ENCODE results near the gene ERG. TPM values are rescaled to one million over a fixed set of nuclear protein-coding genes. Genes with fewer than 3 reads are reported as not detected.

The ERG gene
- total RNA-seq, 4 donors from 2014 or later: 4.2 to 20.6 (median 4.8) TPM

DNA sequence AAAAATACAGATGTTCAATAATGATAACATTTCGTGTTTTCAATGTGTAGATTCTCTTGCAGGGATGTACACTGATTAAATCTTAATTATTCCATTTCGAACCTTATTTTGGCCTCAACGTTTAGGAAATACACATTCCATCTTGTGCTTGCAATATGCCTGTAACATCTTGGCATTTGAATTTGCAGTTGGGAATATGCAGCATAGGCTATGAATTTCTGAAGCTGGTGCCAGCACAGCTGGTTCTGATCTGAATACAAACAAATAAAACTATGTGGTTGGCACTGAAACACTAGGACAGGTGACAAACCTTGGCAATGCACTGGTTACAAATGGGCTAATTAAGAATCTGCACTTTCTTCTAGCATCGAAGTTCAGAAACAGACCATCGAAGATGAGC, 108.4 kb downstream of the ERG start:
- H3K27ac ChIP-seq: no peak overlapping the region
- TF ChIP-seq, protein P1, sequence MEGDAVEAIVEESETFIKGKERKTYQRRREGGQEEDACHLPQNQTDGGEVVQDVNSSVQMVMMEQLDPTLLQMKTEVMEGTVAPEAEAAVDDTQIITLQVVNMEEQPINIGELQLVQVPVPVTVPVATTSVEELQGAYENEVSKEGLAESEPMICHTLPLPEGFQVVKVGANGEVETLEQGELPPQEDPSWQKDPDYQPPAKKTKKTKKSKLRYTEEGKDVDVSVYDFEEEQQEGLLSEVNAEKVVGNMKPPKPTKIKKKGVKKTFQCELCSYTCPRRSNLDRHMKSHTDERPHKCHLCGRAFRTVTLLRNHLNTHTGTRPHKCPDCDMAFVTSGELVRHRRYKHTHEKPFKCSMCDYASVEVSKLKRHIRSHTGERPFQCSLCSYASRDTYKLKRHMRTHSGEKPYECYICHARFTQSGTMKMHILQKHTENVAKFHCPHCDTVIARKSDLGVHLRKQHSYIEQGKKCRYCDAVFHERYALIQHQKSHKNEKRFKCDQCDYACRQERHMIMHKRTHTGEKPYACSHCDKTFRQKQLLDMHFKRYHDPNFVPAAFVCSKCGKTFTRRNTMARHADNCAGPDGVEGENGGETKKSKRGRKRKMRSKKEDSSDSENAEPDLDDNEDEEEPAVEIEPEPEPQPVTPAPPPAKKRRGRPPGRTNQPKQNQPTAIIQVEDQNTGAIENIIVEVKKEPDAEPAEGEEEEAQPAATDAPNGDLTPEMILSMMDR (IDR thresholded peaks at IDR 0.05): no peak
- no peak for TF ChIP-seq POLR2A (IDR thresholded peaks at IDR 0.05)
- H3K36me3 ChIP-seq: no peaks in the 10 kb centered on the region
- no peak overlapping the region for H3K4me3 ChIP-seq
- H3K9me3 ChIP-seq: no peaks in the 10 kb centered on the region
- DNase-seq: no peak
- no peaks in the 10 kb centered on the region for H3K27me3 ChIP-seq
- H3K4me1 ChIP-seq: no peaks in the 10 kb centered on the region

DNA sequence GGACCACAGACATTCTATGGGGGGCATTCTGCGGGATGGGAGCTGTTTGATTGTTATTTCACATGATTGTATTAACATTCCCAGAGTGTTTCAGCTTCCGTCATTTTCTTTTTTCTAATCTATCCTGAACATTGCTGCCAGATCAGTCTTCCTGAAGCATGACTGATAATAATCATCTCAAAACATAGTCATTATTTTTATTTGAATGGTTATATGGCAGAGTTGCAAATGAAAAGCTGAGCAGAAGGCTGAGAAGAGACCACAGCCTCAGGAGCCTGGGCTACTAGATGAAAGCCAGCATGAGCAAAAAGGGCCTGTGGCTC, 109.0 kb downstream of the ERG start:
- TF ChIP-seq POLR2A (IDR thresholded peaks at IDR 0.05): no peak
- TF ChIP-seq, protein P1 (IDR thresholded peaks at IDR 0.05): no peak

DNA sequence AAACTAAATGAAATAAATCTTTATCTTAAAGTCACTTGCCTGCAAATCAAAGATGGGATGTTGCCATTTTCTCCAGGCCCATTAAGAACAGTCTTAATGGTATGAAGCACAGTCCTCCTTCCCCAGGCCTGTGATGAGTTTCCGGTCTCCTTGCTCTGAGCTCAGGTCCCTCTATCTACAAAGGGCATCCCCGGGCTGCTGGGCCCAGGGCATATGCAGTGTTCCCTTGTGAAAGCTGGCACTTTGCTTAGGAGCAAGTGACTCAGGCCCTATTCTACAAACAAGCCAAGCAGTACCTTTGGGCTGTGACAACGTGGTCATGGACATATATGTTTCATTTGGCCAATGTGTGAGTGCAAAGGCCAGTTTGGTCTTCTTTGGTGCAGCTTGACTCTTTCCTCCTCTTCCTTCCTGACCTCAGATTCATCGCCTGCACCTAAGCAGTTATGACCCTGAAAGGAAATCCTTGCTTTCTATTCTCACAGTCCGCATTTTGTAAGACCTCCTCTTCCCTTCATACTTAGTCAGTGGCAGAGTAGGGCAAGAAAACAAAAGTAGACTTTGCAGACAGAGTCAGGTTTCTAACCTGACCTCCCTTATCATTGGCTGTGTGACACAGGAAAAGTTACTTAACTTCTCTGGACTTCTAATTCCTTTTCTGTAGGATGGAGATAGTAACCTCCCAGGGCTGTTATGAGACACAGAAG, 109.5 kb downstream of the ERG start:
- DNase-seq: no peak
- no peak overlapping the region for H3K27ac ChIP-seq
- TF ChIP-seq POLR2A (IDR thresholded peaks at IDR 0.05): no peak
- TF ChIP-seq, protein P1 (IDR thresholded peaks at IDR 0.05): no peak
- no peaks in the 10 kb centered on the region for H3K9me3 ChIP-seq
- H3K27me3 ChIP-seq: no peaks in the 10 kb centered on the region
- no peak overlapping the region for H3K4me3 ChIP-seq
- H3K36me3 ChIP-seq: no peaks in the 10 kb centered on the region
- H3K4me1 ChIP-seq: no peaks in the 10 kb centered on the region

More for the DNA sequence above, 109.0 kb downstream of the ERG start:
- H3K4me3 ChIP-seq: no peak overlapping the region
- H3K36me3 ChIP-seq: no peaks in the 10 kb centered on the region
- no peak for DNase-seq
- H3K9me3 ChIP-seq: no peaks in the 10 kb centered on the region
- H3K4me1 ChIP-seq: no peaks in the 10 kb centered on the region
- no peaks in the 10 kb centered on the region for H3K27me3 ChIP-seq
- H3K27ac ChIP-seq: no peak overlapping the region

DNA sequence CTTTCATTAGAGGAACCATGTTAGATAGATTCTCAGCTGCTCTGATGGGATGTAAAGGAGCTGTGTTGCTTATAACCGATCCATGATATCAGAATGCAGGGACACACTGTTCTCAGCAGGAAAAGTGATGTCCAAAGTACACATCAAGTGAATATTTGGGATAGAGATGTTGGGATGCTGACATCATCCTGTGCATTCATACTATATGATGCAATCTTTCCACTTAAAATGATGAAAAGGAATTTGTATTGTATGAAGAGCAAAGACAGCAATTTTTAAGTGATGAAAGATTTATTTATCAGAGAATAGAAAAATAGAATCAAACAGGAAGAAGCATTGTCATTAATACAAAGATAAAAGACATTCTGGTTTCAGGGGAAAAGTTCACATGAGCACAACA, 110.1 kb downstream of the ERG start:
- TF ChIP-seq POLR2A (IDR thresholded peaks at IDR 0.05): no peak
- TF ChIP-seq, protein P1 (IDR thresholded peaks at IDR 0.05): no peak
- Histone ChIP-seq H3K4me3 (no peak overlapping the region), H3K36me3 (no peaks in the 10 kb centered on the region), H3K9me3 (no peaks in the 10 kb centered on the region), H3K4me1 (no peaks in the 10 kb centered on the region), H3K27ac (no peak overlapping the region), H3K27me3 (no peaks in the 10 kb centered on the region)
- no peak for DNase-seq

DNA sequence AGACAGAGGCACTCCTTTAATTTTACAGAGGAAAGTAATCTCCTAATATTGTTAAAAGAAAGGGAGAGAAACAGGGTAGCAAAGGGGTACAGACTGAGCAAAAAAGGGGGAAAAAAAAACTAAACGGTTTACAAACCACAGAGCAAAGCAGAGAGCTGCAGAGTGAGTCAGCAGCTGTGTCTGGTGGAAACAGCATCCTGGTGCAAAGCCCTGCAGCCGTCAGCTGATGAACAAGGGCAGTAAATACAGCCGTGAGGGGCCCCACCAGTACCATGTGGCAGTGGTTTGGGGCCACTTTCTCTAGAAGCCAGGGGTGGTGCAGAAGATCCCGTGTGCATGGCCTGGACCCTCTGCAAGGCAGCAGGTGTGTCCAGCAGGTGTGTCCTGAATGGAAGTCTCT, 111.3 kb downstream of the ERG start:
- no peaks in the 10 kb centered on the region for H3K36me3 ChIP-seq
- H3K27ac ChIP-seq: no peak overlapping the region

More for the DNA sequence above, 111.3 kb downstream of the ERG start:
- no peak for TF ChIP-seq POLR2A (IDR thresholded peaks at IDR 0.05)
- TF ChIP-seq, protein P1 (IDR thresholded peaks at IDR 0.05): no peak
- no peaks in the 10 kb centered on the region for H3K4me1 ChIP-seq
- H3K4me3 ChIP-seq: no peak overlapping the region
- H3K27me3 ChIP-seq: no peaks in the 10 kb centered on the region
- no peaks in the 10 kb centered on the region for H3K9me3 ChIP-seq
- no peak for DNase-seq

All from Peyer's patch (tissue), 4 donors.